ENCODE measurements around the gene CAMK1. TPM values are rescaled to one million over a fixed set of nuclear protein-coding genes. Genes with fewer than 3 reads are reported as not detected.

CAMK1 gene
- total RNA-seq, 1 donor from 2014 or later = 35.7 TPM

DNA sequence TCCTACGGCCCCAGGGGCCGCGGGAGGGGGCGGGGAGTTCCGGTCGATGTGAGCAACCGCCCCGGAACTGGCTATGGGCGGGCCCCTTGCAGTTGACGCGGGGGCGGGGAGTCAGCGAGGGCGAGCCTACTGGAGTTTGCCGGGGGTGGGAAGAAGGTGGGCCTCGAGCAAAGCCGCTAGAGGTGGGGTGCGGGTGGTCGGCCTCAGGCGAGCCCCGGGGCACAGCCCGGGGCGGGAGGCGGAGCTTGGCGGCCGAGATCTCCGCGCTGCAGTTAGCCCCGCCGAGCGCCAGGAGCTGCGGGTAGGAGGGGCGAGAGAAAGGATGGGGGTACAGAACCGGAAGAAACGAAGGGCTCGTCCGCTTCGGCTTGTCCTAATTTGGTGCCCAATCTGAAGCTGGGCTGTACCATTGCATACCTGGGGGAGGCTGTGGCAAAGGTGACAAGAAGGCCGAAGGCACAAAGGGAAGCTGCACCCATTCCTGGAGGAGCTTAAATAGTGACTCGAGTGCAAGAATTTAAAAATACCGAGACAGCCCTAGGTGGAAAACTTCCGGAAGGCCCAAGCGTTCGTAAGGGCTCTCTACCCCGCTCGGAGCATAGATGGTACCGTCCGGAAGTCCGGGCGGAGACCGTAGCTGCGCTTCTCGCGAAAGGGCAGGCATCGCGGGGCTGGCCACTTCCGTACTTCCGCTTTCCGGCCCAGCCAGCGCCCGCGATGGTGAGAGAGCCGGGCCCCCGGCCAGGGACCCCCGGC, 22.8 kb upstream of the CAMK1 start, which contains the start of the genes ARPC4 and TADA3:
TSS of gene ARPC4 (plus strand) at position 678 of the 756 bp plus-strand sequence. CDS start at position 718, 40 bp downstream.
TSS of gene TADA3 (minus strand) at position 69 of the 756 bp plus-strand sequence. CDS start 1,007 bp downstream, outside the sequence.
- intact Hi-C loops (cut with DNase I) = no loop called here
- DNase-seq (peak; percentile 97), ATAC-seq (peak; percentile 94)
- Histone ChIP-seq H3K27ac (peak within 1 kb of the TSS; percentile 99), H3K9me3 (no peaks in the 10 kb centered on the region), H3K36me3 (peaks cover 42% of the 10 kb centered on the region), H3K27me3 (no peaks in the 10 kb centered on the region), H3K4me3 (peak within 1 kb of the TSS; percentile 100), H3K4me1 (peaks cover 33% of the 10 kb centered on the region)
- TF ChIP-seq CTCF (IDR thresholded peaks at IDR 0.05) = peak; percentile 13

GRCh38 chr3:9791790-9792404, 22.1 kb upstream of the CAMK1 start:
- Histone ChIP-seq H3K27ac (peak overlapping the region; percentile 99), H3K4me3 (peak overlapping the region; percentile 100), H3K9me3 (no peaks in the 10 kb centered on the region), H3K4me1 (peaks cover 33% of the 10 kb centered on the region), H3K36me3 (peaks cover 35% of the 10 kb centered on the region), H3K27me3 (no peaks in the 10 kb centered on the region)
- DNase-seq (no peak), ATAC-seq (no peak)
- TF ChIP-seq CTCF (IDR thresholded peaks at IDR 0.05) = no peak
- intact Hi-C loops (cut with DNase I) = no loop called here

DNA sequence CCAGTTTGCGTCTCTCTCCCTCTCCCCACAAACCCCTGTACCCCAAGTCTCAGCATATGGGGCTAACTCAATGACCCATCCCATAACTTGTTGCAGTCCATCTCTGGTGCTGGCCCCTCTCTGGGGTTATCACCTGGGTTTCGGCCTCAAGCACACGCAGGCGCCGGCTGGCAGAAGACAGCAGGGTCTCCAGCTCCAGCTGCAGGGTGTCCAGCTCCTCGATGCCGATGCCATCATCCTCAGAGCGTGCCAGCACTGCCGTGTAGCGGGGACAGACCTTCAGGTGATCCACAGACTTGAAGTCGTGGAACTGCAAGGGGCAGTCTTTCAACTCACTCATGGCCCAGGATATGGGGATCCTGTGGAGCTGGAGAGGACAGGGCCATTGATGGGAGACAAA, 21.4 kb upstream of the CAMK1 start:
- Histone ChIP-seq H3K4me1 (peaks cover 33% of the 10 kb centered on the region), H3K36me3 (peaks cover 36% of the 10 kb centered on the region), H3K27ac (no peak overlapping the region), H3K27me3 (no peaks in the 10 kb centered on the region), H3K4me3 (peak overlapping the region; percentile 100), H3K9me3 (no peaks in the 10 kb centered on the region)
- DNase-seq (no peak), ATAC-seq (no peak)
- no peak for TF ChIP-seq CTCF (IDR thresholded peaks at IDR 0.05)
- intact Hi-C loops (cut with DNase I) = no loop called here

DNA sequence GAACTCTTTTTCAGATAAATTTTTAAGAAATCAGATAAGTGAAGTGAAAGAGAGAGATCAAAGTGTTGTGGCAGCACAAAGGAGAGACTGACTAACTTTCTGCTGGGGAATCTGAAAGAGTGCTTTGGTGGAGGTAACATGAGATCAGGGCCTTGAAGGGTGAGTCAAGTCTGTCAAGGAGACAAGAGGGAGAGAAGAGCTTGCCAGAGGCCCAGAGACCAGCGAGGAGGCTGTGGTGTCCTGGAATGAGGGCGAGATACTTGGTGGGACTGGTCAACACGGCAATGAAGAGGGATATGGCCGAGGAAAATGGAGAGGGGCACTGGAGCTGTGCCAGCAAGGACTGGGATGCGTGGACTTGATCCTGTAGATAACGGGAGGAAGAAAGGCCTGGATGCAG, 18.0 kb upstream of the CAMK1 start:
- Histone ChIP-seq H3K4me1 (peaks cover 14% of the 10 kb centered on the region), H3K27ac (no peak overlapping the region), H3K9me3 (no peaks in the 10 kb centered on the region), H3K4me3 (no peak overlapping the region), H3K27me3 (no peaks in the 10 kb centered on the region), H3K36me3 (peaks cover 68% of the 10 kb centered on the region)
- no peak for TF ChIP-seq CTCF (IDR thresholded peaks at IDR 0.05)
- ATAC-seq = no peak
- DNase-seq = no peak
- intact Hi-C loops (cut with DNase I) = no loop called here

DNA sequence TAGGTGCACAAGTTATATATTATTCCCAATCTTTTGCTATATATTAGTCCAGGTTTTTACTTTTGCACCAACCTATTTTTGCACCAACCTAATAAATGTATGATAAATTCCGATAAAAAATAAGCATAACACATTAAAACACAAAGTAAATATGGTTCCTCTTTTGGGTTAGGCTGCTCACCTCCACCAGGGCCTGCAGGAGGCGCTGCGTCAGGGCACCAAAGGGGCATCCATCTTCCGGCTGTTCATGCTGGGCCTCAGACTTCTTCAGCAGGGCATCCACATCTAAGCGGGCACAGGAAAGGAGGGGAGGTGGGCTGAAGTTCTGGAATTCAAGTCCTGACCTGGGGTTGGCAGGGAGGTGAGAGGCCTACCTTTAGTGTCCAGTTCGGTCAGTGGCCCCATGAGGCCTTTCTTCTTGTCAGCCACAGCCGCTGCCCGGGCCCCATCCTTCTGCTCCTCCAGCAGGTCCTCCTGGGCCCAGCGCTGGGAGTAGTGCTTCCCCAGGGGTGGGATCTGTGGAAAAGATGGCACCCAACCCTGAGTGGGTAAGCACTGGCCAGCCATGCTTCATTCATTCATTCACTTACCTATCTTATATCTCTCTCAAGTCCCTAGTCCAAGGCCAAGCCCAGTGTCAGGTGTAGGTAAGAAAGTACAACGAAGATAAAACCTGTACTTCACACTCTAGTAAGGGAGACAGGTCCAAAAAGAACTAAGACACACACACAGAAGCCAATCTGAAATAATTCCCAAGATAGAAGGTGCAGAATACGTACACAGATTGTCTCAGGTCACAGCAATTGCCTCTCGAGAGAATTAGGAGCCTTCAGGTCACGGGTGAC, 17.3 kb upstream of the CAMK1 start:
- no peak for DNase-seq
- no peaks in the 10 kb centered on the region for H3K9me3 ChIP-seq
- peak; percentile 40 for TF ChIP-seq CTCF (IDR thresholded peaks at IDR 0.05)
- no peak overlapping the region for H3K27ac ChIP-seq
- peaks cover 74% of the 10 kb centered on the region for H3K36me3 ChIP-seq
- ATAC-seq = peak; percentile 31
- H3K4me1 ChIP-seq = peaks cover 14% of the 10 kb centered on the region
- H3K4me3 ChIP-seq = no peak overlapping the region
- intact Hi-C loops (cut with DNase I) = no loop called here
- no peaks in the 10 kb centered on the region for H3K27me3 ChIP-seq

All from upper lobe of right lung (tissue), 1 donor.